Measurements from ENCODE around the gene EFCAB6. TPM values are rescaled to one million over a fixed set of nuclear protein-coding genes. Genes with fewer than 3 reads are reported as not detected.
A peak's percentile ranks its signal among the peaks of the same experiment; 100 is the strongest.

EFCAB6 gene
- polyA plus RNA-seq, 3 donors, result not detected

- H3K9me3 Mint-ChIP-seq, result peaks cover 0 to 2% (median 0%) of the 10 kb centered on the region in 7 donors
- WGBS (ENCODE audit: insufficient coverage), result no CpG with 5 or more reads among the region's 7 CpGs
- intact Hi-C loops (cut with micrococcal nuclease), result no loop called here
- H3K27me3 Mint-ChIP-seq (ENCODE audit: low read depth in 3 of 3), result peaks cover 0 to 3% (median 2%) of the 10 kb centered on the region in 3 donors
- no peak for DNase-seq
- H3K27me3 ChIP-seq (ENCODE audit: control insufficient read depth in 2 of 2, insufficient read depth in 2 of 2, low read length in 2 of 2), result no peaks in the 10 kb centered on the region
- TF ChIP-seq CTCF (IDR thresholded peaks at IDR 0.05), result no peak
- peak overlapping the region in 5 of 7 donors; percentile 31 to 84 (median 65) for H3K27ac Mint-ChIP-seq
- H3K36me3 ChIP-seq (replicated peaks in 1 of 2; ENCODE audit: control insufficient read depth in 1 of 2, insufficient read depth in 2 of 2, low read length in 2 of 2), result no peaks in the 10 kb centered on the region
- H3K79me2 ChIP-seq (ENCODE audit: insufficient read depth, low read length), result no peaks in the 10 kb centered on the region
- no peak overlapping the region for H3K4me3 Mint-ChIP-seq
- peaks cover 28 to 34% of the 10 kb centered on the region in 2 donors for H3K4me1 ChIP-seq (ENCODE audit: control insufficient read depth in 1 of 2, insufficient read depth in 2 of 2, low read length in 2 of 2)
- peak overlapping the region; percentile 61 for H2AFZ ChIP-seq (ENCODE audit: insufficient read depth, low read depth, low read length, poor library complexity, severe bottlenecking)
- H3K4me3 ChIP-seq (replicated peaks in 1 of 3; ENCODE audit: low read depth in 2 of 3, low read length in 3 of 3), result no peak overlapping the region
- no peaks in the 10 kb centered on the region for H3K36me3 Mint-ChIP-seq
- H3K27ac ChIP-seq (ENCODE audit: low read depth in 1 of 2, low read length in 2 of 2), result peak overlapping the region; percentile 6 to 68
- peak overlapping the region; percentile 44 for H3K4me2 ChIP-seq (replicated peaks; ENCODE audit: extremely low read depth, low read length, poor library complexity, severe bottlenecking)
- H3K4me1 Mint-ChIP-seq, result peaks cover 32% of the 10 kb centered on the region
- no peaks in the 10 kb centered on the region for H3K9me3 ChIP-seq (replicated peaks in 1 of 2; ENCODE audit: control insufficient read depth in 1 of 2, insufficient read depth in 1 of 2, low read length in 2 of 2)
- H4K20me1 ChIP-seq (ENCODE audit: insufficient read depth, low read length), result no peaks in the 10 kb centered on the region
- H3K9ac ChIP-seq (ENCODE audit: insufficient read depth, low read length, poor library complexity, severe bottlenecking), result no peak overlapping the region
Observed at GRCh38 chr22:43479301-43479950, 332.7 kb downstream of the EFCAB6 start.

Small RNA genes within 50 kb of the gene (small RNA-seq; reads per million reads assigned to genes)
- not detected for gene HMGN2P9 (ENCODE audit: insufficient read length, low read depth)

Other genes with a start within 250 kb of the EFCAB6 start
- not detected for gene SULT4A1, start 50.2 kb upstream of the EFCAB6 start, polyA plus RNA-seq
- not detected for gene PNPLA5, start 79.7 kb upstream of the EFCAB6 start, polyA plus RNA-seq
- not detected for gene PNPLA3, start 111.5 kb upstream of the EFCAB6 start, polyA plus RNA-seq
- 10 to 100 TPM; 17.0 to 70.0 (median 62.5) TPM for gene SAMM50, start 143.1 kb upstream of the EFCAB6 start, polyA plus RNA-seq
- 10 to 100 TPM; 13.4 to 38.5 (median 17.9) TPM for gene PARVB, start 212.0 kb upstream of the EFCAB6 start, polyA plus RNA-seq

Data from CD14-positive monocyte (primary cell).